Activated CD4-positive, alpha-beta T cell treated with anti-CD3 and anti-CD28 coated beads, Interleukin-2, amount 10 ng/mL, durations not matched to agents 24 days and 14 days (primary cell): ENCODE data around the gene SELENOH. TPM values are rescaled to one million over a fixed set of nuclear protein-coding genes. Genes with fewer than 3 reads are reported as not detected.

Experiments
- DNase-seq: peaks from one replicate; pipeline ENCODE4 v3.0.0; 2022
- H3K27ac Mint-ChIP-seq: one replicate; pipeline ENCODE4 v1.8.0; 2022; ENCODE audit warnings: mild to moderate bottlenecking, mixed read lengths
- H3K27me3 Mint-ChIP-seq: one replicate; pipeline ENCODE4 v1.8.0; 2022; ENCODE audit warnings: mixed read lengths
- H3K36me3 Mint-ChIP-seq: one replicate; pipeline ENCODE4 v1.8.0; 2022; ENCODE audit warnings: low read depth, mild to moderate bottlenecking, mixed read lengths
- H3K4me1 Mint-ChIP-seq: one replicate; pipeline ENCODE4 v1.8.0; 2021; ENCODE audit warnings: mixed read lengths
- H3K4me3 Mint-ChIP-seq: one replicate; pipeline ENCODE4 v1.8.0; 2022; ENCODE audit warnings: mild to moderate bottlenecking, moderate library complexity, mixed read lengths
- H3K9me3 Mint-ChIP-seq: one replicate; pipeline ENCODE4 v1.8.0; 2021; ENCODE audit warnings: mixed read lengths
- intact Hi-C: fragments of 100-400 bp; cut with micrococcal nuclease; formaldehyde crosslinking; loops from one replicate; pipeline ENCODE4 v1.15.1; 2023
- total RNA-seq: library from RNA; stranded (reverse); gene quantifications from 2 replicates; pipeline ENCODE4 v1.2.3, GENCODE V29; 2022

Gene SELENOH
- total RNA-seq, 1 donor from 2014 or later, result 211 TPM

GRCh38 chr11:57778318-57779037 is 37.2 kb downstream of the SELENOH start:
- Mint-ChIP-seq H3K4me1 (peaks cover 19% of the 10 kb centered on the region), H3K27me3 (no peaks in the 10 kb centered on the region), H3K27ac (no peak overlapping the region), H3K4me3 (no peak overlapping the region), H3K36me3 (peaks cover 6% of the 10 kb centered on the region), H3K9me3 (no peaks in the 10 kb centered on the region)
- no peak for DNase-seq
- intact Hi-C loops, result no loop called here

GRCh38 chr11:57779276-57779675 is 38.0 kb downstream of the SELENOH start:
- intact Hi-C loops, result no loop called here
- H3K9me3 Mint-ChIP-seq, result no peaks in the 10 kb centered on the region
- H3K36me3 Mint-ChIP-seq, result peaks cover 5% of the 10 kb centered on the region
- peaks cover 19% of the 10 kb centered on the region for H3K4me1 Mint-ChIP-seq
- DNase-seq, result no peak
- H3K4me3 Mint-ChIP-seq, result no peak overlapping the region
- H3K27me3 Mint-ChIP-seq, result no peaks in the 10 kb centered on the region
- no peak overlapping the region for H3K27ac Mint-ChIP-seq

- DNase-seq, result no peak
- H3K27me3 Mint-ChIP-seq, result no peaks in the 10 kb centered on the region
- no peaks in the 10 kb centered on the region for H3K9me3 Mint-ChIP-seq
- H3K4me3 Mint-ChIP-seq, result no peak overlapping the region
- H3K36me3 Mint-ChIP-seq, result peaks cover 4% of the 10 kb centered on the region
- peaks cover 15% of the 10 kb centered on the region for H3K4me1 Mint-ChIP-seq
- intact Hi-C loops, result no loop called here
- no peak overlapping the region for H3K27ac Mint-ChIP-seq
Measured at GRCh38 chr11:57781529-57781943, 40.2 kb downstream of the SELENOH start.

GRCh38 chr11:57785072-57785471 is 43.8 kb downstream of the SELENOH start:
- H3K9me3 Mint-ChIP-seq, result no peaks in the 10 kb centered on the region
- no peak for DNase-seq
- H3K4me3 Mint-ChIP-seq, result no peak overlapping the region
- no peaks in the 10 kb centered on the region for H3K27me3 Mint-ChIP-seq
- H3K36me3 Mint-ChIP-seq, result peaks cover 4% of the 10 kb centered on the region
- intact Hi-C loops, result no loop called here
- H3K4me1 Mint-ChIP-seq, result peaks cover 13% of the 10 kb centered on the region
- no peak overlapping the region for H3K27ac Mint-ChIP-seq

- Mint-ChIP-seq H3K4me3 (no peak overlapping the region), H3K4me1 (peaks cover 16% of the 10 kb centered on the region), H3K27ac (no peak overlapping the region), H3K36me3 (peaks cover 2% of the 10 kb centered on the region), H3K27me3 (no peaks in the 10 kb centered on the region), H3K9me3 (no peaks in the 10 kb centered on the region)
- no peak for DNase-seq
- intact Hi-C loops, result no loop called here
Measured at GRCh38 chr11:57786436-57786835, 45.1 kb downstream of the SELENOH start.

- no peak overlapping the region for H3K4me3 Mint-ChIP-seq
Measured at GRCh38 chr11:57787006-57787604, 45.8 kb downstream of the SELENOH start.

GRCh38 chr11:57787920-57788702 is 46.8 kb downstream of the SELENOH start:
- H3K4me1 Mint-ChIP-seq, result peaks cover 28% of the 10 kb centered on the region
- intact Hi-C loops, result no loop called here
- no peak overlapping the region for H3K4me3 Mint-ChIP-seq
- DNase-seq, result no peak
- no peaks in the 10 kb centered on the region for H3K9me3 Mint-ChIP-seq
- H3K27me3 Mint-ChIP-seq, result no peaks in the 10 kb centered on the region
- H3K36me3 Mint-ChIP-seq, result peaks cover 5% of the 10 kb centered on the region
- H3K27ac Mint-ChIP-seq, result no peak overlapping the region

More at GRCh38 chr11:57787006-57787604, 45.8 kb downstream of the SELENOH start:
- Mint-ChIP-seq H3K36me3 (peaks cover 2% of the 10 kb centered on the region), H3K9me3 (no peaks in the 10 kb centered on the region), H3K4me1 (peaks cover 19% of the 10 kb centered on the region), H3K27me3 (no peaks in the 10 kb centered on the region), H3K27ac (no peak overlapping the region)
- no peak for DNase-seq
- intact Hi-C loops, result no loop called here

GRCh38 chr11:57788703-57789088 is 47.4 kb downstream of the SELENOH start:
- H3K27me3 Mint-ChIP-seq, result no peaks in the 10 kb centered on the region
- no peak overlapping the region for H3K27ac Mint-ChIP-seq
- H3K4me1 Mint-ChIP-seq, result peaks cover 34% of the 10 kb centered on the region
- no peak overlapping the region for H3K4me3 Mint-ChIP-seq
- peaks cover 5% of the 10 kb centered on the region for H3K36me3 Mint-ChIP-seq
- no peaks in the 10 kb centered on the region for H3K9me3 Mint-ChIP-seq
- intact Hi-C loops, result no loop called here
- DNase-seq, result no peak

- Mint-ChIP-seq H3K36me3 (peaks cover 15% of the 10 kb centered on the region), H3K9me3 (no peaks in the 10 kb centered on the region), H3K27me3 (no peaks in the 10 kb centered on the region), H3K4me1 (peaks cover 41% of the 10 kb centered on the region), H3K4me3 (peak overlapping the region; percentile 79), H3K27ac (peak overlapping the region; percentile 93)
- no peak for DNase-seq
- intact Hi-C loops, result loop anchor here (1.0 to 2.0 kb wide), 6 partner anchors 50 to 787 kb away; partner anchors contain the start of genes MED19, SELENOH, TMX2 and UBE2L6
Measured at GRCh38 chr11:57791321-57792059, 50.2 kb downstream of the SELENOH start.

GRCh38 chr11:57792060-57792541 is 50.8 kb downstream of the SELENOH start:
- intact Hi-C loops, result loop anchor here (1.0 to 2.0 kb wide), 6 partner anchors 51 to 787 kb away; partner anchors contain the start of genes MED19, SELENOH, TMX2 and UBE2L6
- peak overlapping the region; percentile 79 for H3K4me3 Mint-ChIP-seq
- peak; percentile 95 for DNase-seq
- H3K36me3 Mint-ChIP-seq, result peaks cover 18% of the 10 kb centered on the region
- H3K27ac Mint-ChIP-seq, result peak overlapping the region; percentile 93
- H3K4me1 Mint-ChIP-seq, result peaks cover 41% of the 10 kb centered on the region
- H3K9me3 Mint-ChIP-seq, result no peaks in the 10 kb centered on the region
- no peaks in the 10 kb centered on the region for H3K27me3 Mint-ChIP-seq

GRCh38 chr11:57792870-57793269 is 51.6 kb downstream of the SELENOH start:
- Mint-ChIP-seq H3K4me1 (peaks cover 41% of the 10 kb centered on the region), H3K9me3 (no peaks in the 10 kb centered on the region), H3K4me3 (peak overlapping the region; percentile 79), H3K27me3 (no peaks in the 10 kb centered on the region), H3K27ac (peak overlapping the region; percentile 88), H3K36me3 (peaks cover 20% of the 10 kb centered on the region)
- peak; percentile 64 for DNase-seq
- intact Hi-C loops, result loop anchor here (1.0 to 2.0 kb wide), 6 partner anchors 52 to 786 kb away; partner anchors contain the start of genes MED19, SELENOH, TMX2 and UBE2L6
